Osteoblast (primary cell): ENCODE measurements around the gene STPG3. TPM values are rescaled to one million over a fixed set of nuclear protein-coding genes. Genes with fewer than 3 reads are reported as not detected.

Experiments used
- DNase-seq: peaks from one replicate; pipeline ENCODE4 v3.0.0; 2011; ENCODE audit warnings: low spot score, mixed read lengths; ENCODE audit not compliant: insufficient read length; ENCODE audit errors: missing footprints
- H2AFZ ChIP-seq: 2 replicates; pipeline ENCODE4 v1.6.0; 2011; ENCODE audit warnings: mild to moderate bottlenecking, low read length
- H3K27ac ChIP-seq: 2 replicates; pipeline ENCODE4 v1.5.1; 2011; ENCODE audit warnings: mild to moderate bottlenecking, low read depth, low read length, moderate library complexity
- H3K27me3 ChIP-seq: 2 replicates; pipeline ENCODE4 v1.6.0; 2012; ENCODE audit warnings: mild to moderate bottlenecking, control low read depth, inconsistent platforms, low read length, moderate library complexity; ENCODE audit not compliant: insufficient read depth
- H3K36me3 ChIP-seq: 2 replicates; pipeline ENCODE4 v1.5.1; 2011; ENCODE audit warnings: mild to moderate bottlenecking, low read length, control low read depth, moderate library complexity; ENCODE audit not compliant: insufficient read depth
- H3K4me1 ChIP-seq: 2 replicates; pipeline ENCODE4 v1.5.1; 2011; ENCODE audit warnings: mild to moderate bottlenecking, low read length, control low read depth, moderate library complexity; ENCODE audit not compliant: insufficient read depth
- H3K4me2 ChIP-seq: 2 replicates; pipeline ENCODE4 v1.6.0; 2011; ENCODE audit warnings: mild to moderate bottlenecking, low read length; ENCODE audit not compliant: insufficient read depth
- H3K4me3 ChIP-seq: fragments of 200-600 bp; sonication (generic); 3 replicates; pipeline ENCODE4 v1.5.1; 2012; ENCODE audit warnings: mild to moderate bottlenecking, low read length, inconsistent platforms; ENCODE audit not compliant: insufficient read depth
- H3K79me2 ChIP-seq: 2 replicates; pipeline ENCODE4 v1.6.0; 2012; ENCODE audit warnings: mild to moderate bottlenecking, low read length, control low read depth, inconsistent platforms; ENCODE audit not compliant: insufficient read depth
- H3K9me3 ChIP-seq: 2 replicates; pipeline ENCODE4 v1.5.1; 2011; ENCODE audit warnings: low read depth, low read length, control low read depth
- H4K20me1 ChIP-seq: 2 replicates; pipeline ENCODE4 v1.6.0; 2012; ENCODE audit warnings: mild to moderate bottlenecking, low read length, control low read depth; ENCODE audit not compliant: insufficient read depth
- CTCF ChIP-seq: IDR thresholded peaks from 2 replicates; pipeline ENCODE4 v1.5.1; 2011; ENCODE audit warnings: mild to moderate bottlenecking, low read depth, low read length, moderate library complexity; ENCODE audit errors: extremely low read depth
- total RNA-seq: library from RNA; depleted of rRNA; stranded (reverse); fragments of >200 nt; gene quantifications from 2 replicates; pipeline ENCODE4 v1.2.3, GENCODE V29; 2012

STPG3 gene
- total RNA-seq, 1 donor: 0.36 TPM

DNA sequence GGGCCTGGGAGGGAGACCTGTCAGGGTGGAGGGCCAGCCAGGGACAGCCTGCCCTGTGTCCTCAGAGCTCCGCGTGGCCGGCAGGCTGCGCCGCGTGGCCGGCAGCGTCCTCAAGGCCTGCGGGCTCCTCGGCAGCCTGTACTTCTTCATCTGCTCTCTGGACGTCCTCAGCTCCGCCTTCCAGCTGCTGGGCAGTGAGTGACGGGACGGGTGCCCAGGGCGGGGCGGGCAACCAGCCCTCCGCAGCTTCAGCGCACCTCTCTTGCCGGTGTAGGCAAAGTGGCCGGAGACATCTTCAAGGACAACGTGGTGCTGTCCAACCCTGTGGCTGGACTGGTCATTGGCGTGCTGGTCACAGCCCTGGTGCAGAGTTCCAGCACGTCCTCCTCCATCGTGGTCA, 18.6 kb upstream of the STPG3 start:
- no peaks in the 10 kb centered on the region for H3K36me3 ChIP-seq
- H2AFZ ChIP-seq: no peak overlapping the region
- TF ChIP-seq CTCF: no peak
- no peaks in the 10 kb centered on the region for H3K9me3 ChIP-seq
- peaks cover 4% of the 10 kb centered on the region for H3K79me2 ChIP-seq
- no peak for DNase-seq
- no peak overlapping the region for H3K27ac ChIP-seq
- H3K4me2 ChIP-seq: no peak overlapping the region
- H3K27me3 ChIP-seq: no peaks in the 10 kb centered on the region
- H3K4me1 ChIP-seq: peaks cover 3% of the 10 kb centered on the region
- peaks cover 10% of the 10 kb centered on the region for H4K20me1 ChIP-seq
- no peak overlapping the region for H3K4me3 ChIP-seq

DNA sequence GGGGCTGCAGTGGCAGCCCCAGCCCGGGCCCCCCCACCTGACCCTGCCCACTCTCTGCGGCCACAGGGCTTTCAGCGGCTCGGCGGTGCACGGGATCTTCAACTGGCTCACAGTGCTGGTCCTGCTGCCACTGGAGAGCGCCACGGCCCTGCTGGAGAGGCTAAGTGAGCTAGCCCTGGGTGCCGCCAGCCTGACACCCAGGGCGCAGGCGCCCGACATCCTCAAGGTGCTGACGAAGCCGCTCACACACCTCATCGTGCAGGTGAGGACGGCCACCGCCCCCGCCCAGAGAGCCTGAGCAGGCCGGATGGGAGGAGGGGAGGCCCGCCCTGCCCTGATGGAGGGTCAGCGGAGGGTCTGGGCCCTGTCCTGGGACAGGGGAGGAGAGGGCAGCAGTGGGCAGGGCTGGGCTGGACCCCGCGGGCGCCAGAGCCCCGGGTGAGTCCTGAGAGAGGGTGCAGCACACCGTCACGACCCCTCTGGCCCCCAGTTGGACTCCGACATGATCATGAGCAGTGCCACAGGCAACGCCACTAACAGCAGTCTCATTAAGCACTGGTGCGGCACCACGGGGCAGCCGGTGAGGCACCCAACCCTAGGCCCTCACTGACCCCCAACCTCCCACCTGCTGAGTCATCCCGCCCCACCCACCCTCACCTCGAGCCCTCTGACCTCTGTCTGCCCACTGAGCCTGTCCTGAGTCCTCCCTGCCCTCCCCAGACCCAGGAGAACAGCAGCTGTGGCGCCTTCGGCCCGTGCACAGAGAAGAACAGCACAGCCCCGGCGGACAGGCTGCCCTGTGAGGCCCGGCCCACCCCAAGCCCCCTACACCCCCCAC, 17.7 kb upstream of the STPG3 start:
- Histone ChIP-seq H4K20me1 (peaks cover 10% of the 10 kb centered on the region), H3K27me3 (no peaks in the 10 kb centered on the region), H2AFZ (no peak overlapping the region), H3K36me3 (no peaks in the 10 kb centered on the region), H3K79me2 (peaks cover 12% of the 10 kb centered on the region), H3K4me3 (no peak overlapping the region), H3K4me2 (no peak overlapping the region), H3K27ac (no peak overlapping the region), H3K4me1 (peaks cover 3% of the 10 kb centered on the region), H3K9me3 (no peaks in the 10 kb centered on the region)
- no peak for TF ChIP-seq CTCF
- DNase-seq: no peak

- Histone ChIP-seq H3K4me3 (no peak overlapping the region), H2AFZ (no peak overlapping the region), H3K27me3 (no peaks in the 10 kb centered on the region), H4K20me1 (peaks cover 10% of the 10 kb centered on the region), H3K79me2 (peaks cover 20% of the 10 kb centered on the region), H3K4me1 (peaks cover 3% of the 10 kb centered on the region), H3K4me2 (no peak overlapping the region), H3K36me3 (no peaks in the 10 kb centered on the region), H3K9me3 (no peaks in the 10 kb centered on the region), H3K27ac (no peak overlapping the region)
- no peak for DNase-seq
- no peak for TF ChIP-seq CTCF
These were observed 16.9 kb upstream of the STPG3 start for GRCh38 chr9:137234055-137234697.

GRCh38 chr9:137234758-137235423, 16.2 kb upstream of the STPG3 start:
- peaks cover 3% of the 10 kb centered on the region for H3K4me1 ChIP-seq
- H3K4me3 ChIP-seq: no peak overlapping the region
- H3K9me3 ChIP-seq: no peaks in the 10 kb centered on the region
- H3K36me3 ChIP-seq: no peaks in the 10 kb centered on the region
- H4K20me1 ChIP-seq: peaks cover 10% of the 10 kb centered on the region
- no peak overlapping the region for H3K27ac ChIP-seq
- no peak for TF ChIP-seq CTCF
- no peak for DNase-seq
- no peak overlapping the region for H3K4me2 ChIP-seq
- no peak overlapping the region for H2AFZ ChIP-seq
- H3K27me3 ChIP-seq: no peaks in the 10 kb centered on the region
- H3K79me2 ChIP-seq: peaks cover 20% of the 10 kb centered on the region
